Measurements from ENCODE around the gene SGPL1. TPM values are rescaled to one million over a fixed set of nuclear protein-coding genes. Genes with fewer than 3 reads are reported as not detected.
A peak's percentile ranks its signal among the peaks of the same experiment; 100 is the strongest.

Gene SGPL1
- total RNA-seq, 6 experiments from 2014 or later = 33.2 to 50.1 (median 38.0) TPM

- no peaks in the 10 kb centered on the region for H3K27me3 ChIP-seq
- ATAC-seq = peak; percentile 74 to 87 (median 84)
- TF ChIP-seq CTCF (IDR thresholded peaks at IDR 0.05) = peak; percentile 87 to 95 (median 94)
- TF ChIP-seq POLR2A (IDR thresholded peaks at IDR 0.05) = no peak
- H3K9me3 ChIP-seq = no peaks in the 10 kb centered on the region
- H3K27ac ChIP-seq = no peak overlapping the region
- no peaks in the 10 kb centered on the region for H3K36me3 ChIP-seq
- intact Hi-C loops (cut with DNase I) = loop anchor here in 1 of 2 donors (5.0 kb wide), 1 partner anchor 357 kb away; no protein-coding TSS in a partner anchor
- WGBS (ENCODE audit: insufficient coverage, low coverage, low lambda C conversion rate, missing lambda C conversion rate) = 24% methylated on average over 7 of the region's 22 CpGs
- H3K4me1 ChIP-seq = no peaks in the 10 kb centered on the region
- peak in 1 of 3 donors; percentile 44 for DNase-seq
- no peak overlapping the region for H3K4me3 ChIP-seq
Observed at GRCh38 chr10:70925377-70926225, 109.9 kb downstream of the SGPL1 start.

GRCh38 chr10:70926226-70927000, 110.7 kb downstream of the SGPL1 start:
- Histone ChIP-seq H3K36me3 (no peaks in the 10 kb centered on the region), H3K27ac (no peak overlapping the region), H3K4me1 (no peaks in the 10 kb centered on the region), H3K9me3 (no peaks in the 10 kb centered on the region), H3K4me3 (no peak overlapping the region), H3K27me3 (no peaks in the 10 kb centered on the region)
- DNase-seq (no peak), ATAC-seq (no peak)
- 46% methylated on average over 4 of the region's 18 CpGs for WGBS (ENCODE audit: insufficient coverage, low coverage, low lambda C conversion rate, missing lambda C conversion rate)
- intact Hi-C loops (cut with DNase I) = loop anchor here in 1 of 2 donors (5.0 kb wide), 1 partner anchor 356 kb away; no protein-coding TSS in a partner anchor
- TF ChIP-seq POLR2A (IDR thresholded peaks at IDR 0.05) (no peak), CTCF (IDR thresholded peaks at IDR 0.05) (no peak)

- no peak overlapping the region for H3K4me3 ChIP-seq
- intact Hi-C loops (cut with DNase I) = loop anchor here in 1 of 2 donors (5.0 kb wide), 1 partner anchor 355 kb away; no protein-coding TSS in a partner anchor
- H3K27me3 ChIP-seq = no peaks in the 10 kb centered on the region
- no peak overlapping the region for H3K27ac ChIP-seq
- no peaks in the 10 kb centered on the region for H3K36me3 ChIP-seq
- no peaks in the 10 kb centered on the region for H3K4me1 ChIP-seq
- no peak for ATAC-seq
- no peaks in the 10 kb centered on the region for H3K9me3 ChIP-seq
- 71% methylated on average over 11 of the region's 13 CpGs for WGBS (ENCODE audit: insufficient coverage, low coverage, low lambda C conversion rate, missing lambda C conversion rate)
- no peak for DNase-seq
- TF ChIP-seq CTCF (IDR thresholded peaks at IDR 0.05) (no peak), POLR2A (IDR thresholded peaks at IDR 0.05) (no peak)
Observed at GRCh38 chr10:70927189-70927943, 111.6 kb downstream of the SGPL1 start.

GRCh38 chr10:70928140-70928539, 112.4 kb downstream of the SGPL1 start:
- Histone ChIP-seq H3K27me3 (no peaks in the 10 kb centered on the region), H3K36me3 (no peaks in the 10 kb centered on the region), H3K27ac (no peak overlapping the region), H3K4me3 (no peak overlapping the region), H3K9me3 (no peaks in the 10 kb centered on the region), H3K4me1 (no peaks in the 10 kb centered on the region)
- 54% methylated on average over 6 of the region's 8 CpGs for WGBS (ENCODE audit: insufficient coverage, low coverage, low lambda C conversion rate, missing lambda C conversion rate)
- TF ChIP-seq CTCF (IDR thresholded peaks at IDR 0.05) (no peak), POLR2A (IDR thresholded peaks at IDR 0.05) (no peak)
- no peak for DNase-seq
- intact Hi-C loops (cut with DNase I) = loop anchor here in 1 of 2 donors (5.0 kb wide), 1 partner anchor 354 kb away; no protein-coding TSS in a partner anchor
- no peak for ATAC-seq
